Measurements from ENCODE around the gene PRKCI.

DNA sequence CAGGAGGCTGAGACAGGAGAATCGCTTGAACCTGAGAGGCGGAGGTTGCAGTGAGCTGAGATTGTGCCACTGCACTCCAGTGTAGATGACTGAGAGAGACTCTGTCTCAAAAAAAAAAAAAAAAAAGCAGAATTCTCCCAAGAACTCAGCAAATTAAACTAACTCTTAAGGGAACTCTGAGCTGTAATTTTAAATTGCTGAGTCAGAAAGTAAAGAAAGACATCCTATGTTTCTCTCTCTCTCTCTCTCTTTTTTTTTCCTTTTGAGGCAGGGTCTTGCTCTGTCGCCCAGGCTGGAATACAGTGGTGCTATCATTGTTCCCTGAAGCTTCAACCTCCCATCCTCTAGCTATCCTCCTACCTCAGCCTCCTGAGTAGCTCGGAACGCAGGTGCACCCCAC is 20.7 kb upstream of the PRKCI start:
- TF ChIP-seq, protein P1, sequence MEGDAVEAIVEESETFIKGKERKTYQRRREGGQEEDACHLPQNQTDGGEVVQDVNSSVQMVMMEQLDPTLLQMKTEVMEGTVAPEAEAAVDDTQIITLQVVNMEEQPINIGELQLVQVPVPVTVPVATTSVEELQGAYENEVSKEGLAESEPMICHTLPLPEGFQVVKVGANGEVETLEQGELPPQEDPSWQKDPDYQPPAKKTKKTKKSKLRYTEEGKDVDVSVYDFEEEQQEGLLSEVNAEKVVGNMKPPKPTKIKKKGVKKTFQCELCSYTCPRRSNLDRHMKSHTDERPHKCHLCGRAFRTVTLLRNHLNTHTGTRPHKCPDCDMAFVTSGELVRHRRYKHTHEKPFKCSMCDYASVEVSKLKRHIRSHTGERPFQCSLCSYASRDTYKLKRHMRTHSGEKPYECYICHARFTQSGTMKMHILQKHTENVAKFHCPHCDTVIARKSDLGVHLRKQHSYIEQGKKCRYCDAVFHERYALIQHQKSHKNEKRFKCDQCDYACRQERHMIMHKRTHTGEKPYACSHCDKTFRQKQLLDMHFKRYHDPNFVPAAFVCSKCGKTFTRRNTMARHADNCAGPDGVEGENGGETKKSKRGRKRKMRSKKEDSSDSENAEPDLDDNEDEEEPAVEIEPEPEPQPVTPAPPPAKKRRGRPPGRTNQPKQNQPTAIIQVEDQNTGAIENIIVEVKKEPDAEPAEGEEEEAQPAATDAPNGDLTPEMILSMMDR (IDR thresholded peaks at IDR 0.05; ENCODE audit: low read depth, low read length, missing input control) = no peak
- no peak for TF ChIP-seq JUND (IDR thresholded peaks at IDR 0.05)
- no peak for TF ChIP-seq EGR1 (IDR thresholded peaks at IDR 0.05; ENCODE audit: low read depth in 2 of 2)
- TF ChIP-seq, protein P2, sequence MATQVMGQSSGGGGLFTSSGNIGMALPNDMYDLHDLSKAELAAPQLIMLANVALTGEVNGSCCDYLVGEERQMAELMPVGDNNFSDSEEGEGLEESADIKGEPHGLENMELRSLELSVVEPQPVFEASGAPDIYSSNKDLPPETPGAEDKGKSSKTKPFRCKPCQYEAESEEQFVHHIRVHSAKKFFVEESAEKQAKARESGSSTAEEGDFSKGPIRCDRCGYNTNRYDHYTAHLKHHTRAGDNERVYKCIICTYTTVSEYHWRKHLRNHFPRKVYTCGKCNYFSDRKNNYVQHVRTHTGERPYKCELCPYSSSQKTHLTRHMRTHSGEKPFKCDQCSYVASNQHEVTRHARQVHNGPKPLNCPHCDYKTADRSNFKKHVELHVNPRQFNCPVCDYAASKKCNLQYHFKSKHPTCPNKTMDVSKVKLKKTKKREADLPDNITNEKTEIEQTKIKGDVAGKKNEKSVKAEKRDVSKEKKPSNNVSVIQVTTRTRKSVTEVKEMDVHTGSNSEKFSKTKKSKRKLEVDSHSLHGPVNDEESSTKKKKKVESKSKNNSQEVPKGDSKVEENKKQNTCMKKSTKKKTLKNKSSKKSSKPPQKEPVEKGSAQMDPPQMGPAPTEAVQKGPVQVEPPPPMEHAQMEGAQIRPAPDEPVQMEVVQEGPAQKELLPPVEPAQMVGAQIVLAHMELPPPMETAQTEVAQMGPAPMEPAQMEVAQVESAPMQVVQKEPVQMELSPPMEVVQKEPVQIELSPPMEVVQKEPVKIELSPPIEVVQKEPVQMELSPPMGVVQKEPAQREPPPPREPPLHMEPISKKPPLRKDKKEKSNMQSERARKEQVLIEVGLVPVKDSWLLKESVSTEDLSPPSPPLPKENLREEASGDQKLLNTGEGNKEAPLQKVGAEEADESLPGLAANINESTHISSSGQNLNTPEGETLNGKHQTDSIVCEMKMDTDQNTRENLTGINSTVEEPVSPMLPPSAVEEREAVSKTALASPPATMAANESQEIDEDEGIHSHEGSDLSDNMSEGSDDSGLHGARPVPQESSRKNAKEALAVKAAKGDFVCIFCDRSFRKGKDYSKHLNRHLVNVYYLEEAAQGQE (IDR thresholded peaks at IDR 0.05) = no peak
- TF ChIP-seq RXRA (IDR thresholded peaks at IDR 0.05) = no peak
- TF ChIP-seq, protein P3, sequence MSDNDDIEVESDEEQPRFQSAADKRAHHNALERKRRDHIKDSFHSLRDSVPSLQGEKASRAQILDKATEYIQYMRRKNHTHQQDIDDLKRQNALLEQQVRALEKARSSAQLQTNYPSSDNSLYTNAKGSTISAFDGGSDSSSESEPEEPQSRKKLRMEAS (IDR thresholded peaks at IDR 0.05) = no peak
- TF ChIP-seq FOXA1 (IDR thresholded peaks at IDR 0.05) = no peak
- no peak for TF ChIP-seq SP1 (IDR thresholded peaks at IDR 0.05)
- no peak for TF ChIP-seq RAD21 (IDR thresholded peaks at IDR 0.05)
- no peak for TF ChIP-seq TAF1 (conservative IDR thresholded peaks at IDR 0.05)
